Ascending aorta (tissue), 2 donors: ENCODE data around the gene SUPT20HL2. TPM values are rescaled to one million over a fixed set of nuclear protein-coding genes. Genes with fewer than 3 reads are reported as not detected.
"Not testable (repeated sequence)": the region's sequence is repeated elsewhere in the genome, so short reads cannot be mapped to it uniquely, and the experiment has no call there.

Experiments
- DNase-seq, 2 donors: peaks; one replicate each; pipeline ENCODE4 v3.0.0-alpha.2; 2019; ENCODE audit warnings: low spot score in 2 of 2
- H3K27ac ChIP-seq, 2 donors: fragments of 200-600 bp; sonication (generic); one replicate each; pipeline ENCODE4 v1.5.1; 2016 to 2017; ENCODE audit warnings: mild to moderate bottlenecking in 1 of 2
- H3K27me3 ChIP-seq: fragments of 200-600 bp; sonication (generic); one replicate; pipeline ENCODE4 v1.5.1; 2017
- H3K36me3 ChIP-seq, 2 donors: fragments of 200-600 bp; sonication (generic); one replicate each; pipeline ENCODE4 v1.5.1; 2016
- H3K4me1 ChIP-seq, 2 donors: fragments of 200-600 bp; sonication (generic); one replicate each; pipeline ENCODE4 v1.5.1; 2016 to 2017; ENCODE audit warnings: mild to moderate bottlenecking in 1 of 2
- H3K4me3 ChIP-seq, 2 donors: fragments of 200-600 bp; sonication (generic); one replicate each; pipeline ENCODE4 v1.5.1; 2016 to 2017; ENCODE audit warnings: mild to moderate bottlenecking in 1 of 2
- H3K9me3 ChIP-seq, 2 donors: fragments of 200-600 bp; sonication (generic); one replicate each; pipeline ENCODE4 v1.5.1; 2016
- intact Hi-C: fragments of 100-400 bp; cut with DNase I; formaldehyde crosslinking; loops from one replicate; pipeline ENCODE4 v1.15.1; 2023
- total RNA-seq: library from RNA; depleted of rRNA; stranded (reverse); fragments of >200 nt; gene quantifications from one replicate; pipeline ENCODE4 v1.1.0, GENCODE V29; 2016
- TF ChIP-seq, protein P1 (sequence below), 3 experiments: fragments of 200-600 bp in 2 of 3; fragments of 450-650 bp in 1 of 3; sonication (generic) in 2 of 3; IDR thresholded peaks; one replicate each; pipeline ENCODE4 v1.5.1; 2016 to 2019; ENCODE audit warnings: antibody characterized with exemption in 3 of 3, mild to moderate bottlenecking in 1 of 3, moderate library complexity in 1 of 3

The SUPT20HL2 gene
- total RNA-seq, 1 donor from 2014 or later = 3.2 TPM

- intact Hi-C loops = no loop called here
- Histone ChIP-seq H3K4me3 (no peak overlapping the region), H3K4me1 (no peaks in the 10 kb centered on the region), H3K27ac (no peak overlapping the region), H3K27me3 (no peaks in the 10 kb centered on the region), H3K36me3 (no peaks in the 10 kb centered on the region), H3K9me3 (no peaks in the 10 kb centered on the region)
- DNase-seq = no peak
- TF ChIP-seq, protein P1, sequence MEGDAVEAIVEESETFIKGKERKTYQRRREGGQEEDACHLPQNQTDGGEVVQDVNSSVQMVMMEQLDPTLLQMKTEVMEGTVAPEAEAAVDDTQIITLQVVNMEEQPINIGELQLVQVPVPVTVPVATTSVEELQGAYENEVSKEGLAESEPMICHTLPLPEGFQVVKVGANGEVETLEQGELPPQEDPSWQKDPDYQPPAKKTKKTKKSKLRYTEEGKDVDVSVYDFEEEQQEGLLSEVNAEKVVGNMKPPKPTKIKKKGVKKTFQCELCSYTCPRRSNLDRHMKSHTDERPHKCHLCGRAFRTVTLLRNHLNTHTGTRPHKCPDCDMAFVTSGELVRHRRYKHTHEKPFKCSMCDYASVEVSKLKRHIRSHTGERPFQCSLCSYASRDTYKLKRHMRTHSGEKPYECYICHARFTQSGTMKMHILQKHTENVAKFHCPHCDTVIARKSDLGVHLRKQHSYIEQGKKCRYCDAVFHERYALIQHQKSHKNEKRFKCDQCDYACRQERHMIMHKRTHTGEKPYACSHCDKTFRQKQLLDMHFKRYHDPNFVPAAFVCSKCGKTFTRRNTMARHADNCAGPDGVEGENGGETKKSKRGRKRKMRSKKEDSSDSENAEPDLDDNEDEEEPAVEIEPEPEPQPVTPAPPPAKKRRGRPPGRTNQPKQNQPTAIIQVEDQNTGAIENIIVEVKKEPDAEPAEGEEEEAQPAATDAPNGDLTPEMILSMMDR (IDR thresholded peaks at IDR 0.05) = no peak
Observed at GRCh38 chrX:24316111-24316510, 2.2 kb upstream of the SUPT20HL2 start.

DNA sequence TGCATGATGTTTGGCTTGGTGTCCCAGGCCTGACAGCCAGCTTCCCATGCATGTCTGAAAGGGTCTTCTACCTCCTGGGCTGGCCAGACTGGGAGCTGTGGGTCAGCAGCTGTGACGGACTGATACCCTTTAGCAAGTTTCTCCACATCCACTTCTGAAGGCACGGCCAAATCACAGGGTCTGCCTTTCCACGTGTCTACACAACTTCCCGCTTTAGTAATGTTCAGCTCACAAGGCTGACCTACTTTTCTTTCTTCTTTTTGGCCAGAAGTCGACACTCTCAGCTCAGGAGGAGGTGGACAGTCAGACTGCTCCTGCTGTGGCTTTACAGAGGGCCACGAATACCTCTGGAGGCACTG lies 1.6 kb downstream of the SUPT20HL2 start:
- H3K36me3 ChIP-seq, H3K4me1 ChIP-seq, H3K27me3 ChIP-seq, H3K27ac ChIP-seq, intact Hi-C loops, H3K9me3 ChIP-seq, H3K4me3 ChIP-seq, DNase-seq: not testable (repeated sequence)

DNA sequence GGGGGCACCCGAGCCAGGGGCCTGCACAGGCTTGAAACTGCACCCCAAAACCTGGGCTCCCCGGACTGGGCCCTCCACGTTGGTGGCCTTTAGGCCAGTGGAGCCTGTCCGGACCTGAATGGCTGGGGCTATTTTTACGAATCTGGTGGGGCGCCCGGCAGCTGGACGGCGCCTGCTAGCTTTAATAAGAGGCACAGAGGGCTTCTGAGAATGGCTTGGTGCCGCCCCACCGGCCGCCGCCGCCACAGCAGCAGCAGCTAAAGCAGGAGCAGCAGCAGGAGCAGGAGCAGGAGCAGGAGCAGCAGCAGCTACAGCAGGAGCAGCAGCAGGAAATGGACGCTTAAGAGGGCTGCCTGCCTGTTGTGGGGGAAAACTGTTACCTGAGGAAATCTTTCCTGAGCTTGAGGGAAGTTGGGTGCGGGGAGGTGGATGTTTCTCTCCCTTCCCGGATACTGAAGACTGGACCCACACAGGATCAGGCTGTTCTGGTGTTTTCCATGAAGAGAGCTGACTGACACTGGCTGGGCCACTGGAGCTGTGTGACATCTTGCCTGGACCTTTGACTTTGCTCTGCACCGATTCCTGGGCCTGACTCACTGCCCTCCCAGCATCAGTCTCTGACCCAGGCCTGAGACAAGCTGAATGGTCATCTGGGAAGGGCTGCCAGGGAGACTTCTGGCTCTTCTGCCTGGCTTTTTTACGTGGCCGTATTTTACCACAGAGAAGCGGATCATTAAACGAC lies 2.2 kb downstream of the SUPT20HL2 start:
- H3K9me3 ChIP-seq, DNase-seq, H3K4me3 ChIP-seq, H3K4me1 ChIP-seq, H3K27me3 ChIP-seq, H3K27ac ChIP-seq, intact Hi-C loops, H3K36me3 ChIP-seq: not testable (repeated sequence)

DNA sequence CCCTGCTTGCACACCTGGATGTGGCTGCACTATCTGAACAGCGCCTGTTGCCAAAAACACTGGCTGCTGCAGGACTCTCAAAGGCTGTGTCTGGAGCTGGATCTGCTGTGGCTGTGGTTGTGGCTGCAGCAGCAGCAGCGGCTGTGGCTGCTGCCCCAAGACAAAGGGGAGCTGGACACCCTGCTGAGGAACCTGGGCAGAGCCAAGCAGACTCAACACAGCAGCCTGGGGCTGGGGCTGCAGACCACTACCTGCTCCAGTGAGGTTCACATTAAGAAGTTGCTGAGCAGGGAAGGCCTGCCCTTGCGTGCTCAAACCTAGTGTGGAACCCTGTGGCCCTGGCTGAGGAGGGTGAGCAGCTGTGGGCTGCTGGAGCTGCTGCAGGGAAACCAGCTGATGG lies 3.0 kb downstream of the SUPT20HL2 start:
- H3K27ac ChIP-seq, H3K4me1 ChIP-seq, DNase-seq, H3K9me3 ChIP-seq, intact Hi-C loops, H3K4me3 ChIP-seq, H3K36me3 ChIP-seq, H3K27me3 ChIP-seq: not testable (repeated sequence)

- DNase-seq, intact Hi-C loops: not testable (repeated sequence)
Observed at GRCh38 chrX:24309580-24310374, 4.1 kb downstream of the SUPT20HL2 start.

DNA sequence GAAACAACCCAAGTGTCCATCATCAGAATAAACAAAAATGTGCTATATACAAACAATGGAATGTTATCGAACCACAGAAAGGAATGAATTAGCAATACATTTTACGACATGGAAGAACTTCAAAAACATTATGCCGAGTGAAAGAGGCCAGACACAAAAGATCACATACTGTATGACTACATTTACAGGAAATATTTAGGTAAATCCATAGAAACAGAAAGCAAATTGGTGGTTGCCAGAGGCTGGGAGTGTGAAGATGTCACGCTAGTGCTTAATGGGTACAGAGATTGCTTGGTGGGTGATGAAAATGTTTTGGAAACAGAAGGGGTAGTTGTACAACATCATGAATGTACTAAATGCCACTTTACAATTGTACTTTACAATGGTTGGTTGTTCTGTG lies 5.1 kb downstream of the SUPT20HL2 start:
- DNase-seq, H3K36me3 ChIP-seq, H3K4me1 ChIP-seq, H3K9me3 ChIP-seq, H3K27me3 ChIP-seq, H3K4me3 ChIP-seq, H3K27ac ChIP-seq, intact Hi-C loops: not testable (repeated sequence)

More at GRCh38 chrX:24309580-24310374, 4.1 kb downstream of the SUPT20HL2 start:
- H3K4me3 ChIP-seq, H3K9me3 ChIP-seq, H3K36me3 ChIP-seq, H3K4me1 ChIP-seq, H3K27me3 ChIP-seq, H3K27ac ChIP-seq: not testable (repeated sequence)

- intact Hi-C loops = no loop called here
- no peak overlapping the region for H3K4me3 ChIP-seq
- TF ChIP-seq, protein P1 (IDR thresholded peaks at IDR 0.05) = no peak
- no peaks in the 10 kb centered on the region for H3K9me3 ChIP-seq
- no peaks in the 10 kb centered on the region for H3K36me3 ChIP-seq
- no peak for DNase-seq
- no peaks in the 10 kb centered on the region for H3K27me3 ChIP-seq
- no peak overlapping the region for H3K27ac ChIP-seq
- H3K4me1 ChIP-seq = no peaks in the 10 kb centered on the region
Observed at GRCh38 chrX:24306440-24306839, 7.4 kb downstream of the SUPT20HL2 start.

DNA sequence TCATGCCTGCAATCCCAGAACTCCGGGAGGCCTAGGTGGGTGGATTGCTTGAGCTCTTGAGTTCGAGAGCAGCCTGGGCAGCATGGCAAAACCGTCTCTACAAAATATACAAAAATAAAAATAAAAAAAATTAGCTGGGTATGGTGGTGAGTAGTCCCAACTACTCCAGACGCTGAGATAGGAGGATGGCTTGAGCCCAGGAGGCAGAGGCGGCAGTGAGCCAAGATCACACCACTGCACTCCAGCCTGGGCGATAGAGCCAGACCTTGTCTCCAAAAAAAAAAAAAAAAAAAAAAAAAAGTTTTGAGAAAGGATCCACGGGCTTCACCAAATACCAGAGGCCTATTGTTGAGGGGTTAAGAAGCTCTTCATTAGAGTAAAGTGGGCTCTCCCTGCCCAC lies 8.0 kb downstream of the SUPT20HL2 start:
- H3K9me3 ChIP-seq = no peaks in the 10 kb centered on the region
- no peak overlapping the region for H3K4me3 ChIP-seq
- intact Hi-C loops = no loop called here
- no peak overlapping the region for H3K27ac ChIP-seq
- DNase-seq = no peak
- TF ChIP-seq, protein P1 (IDR thresholded peaks at IDR 0.05) = no peak
- H3K4me1 ChIP-seq = no peaks in the 10 kb centered on the region
- no peaks in the 10 kb centered on the region for H3K36me3 ChIP-seq
- H3K27me3 ChIP-seq = no peaks in the 10 kb centered on the region
